Epithelial cell of prostate (primary cell): Measurements from ENCODE around the gene NLRP1.

Source experiments
- DNase-seq: peaks from one replicate; pipeline ENCODE4 v3.0.0-alpha.2; 2011; ENCODE audit warnings: low read depth, low spot score
- H3K27ac ChIP-seq: fragments of 450-650 bp; 2 replicates; pipeline ENCODE4 v1.5.1; 2017; ENCODE audit warnings: mild to moderate bottlenecking

Gene NLRP1

GRCh38 chr17:5486206-5487124 lies 97.8 kb downstream of the NLRP1 start, which contains the start of gene MIS12:
Gene MIS12 (plus strand): TSS chr17:5486566. CDS start chr17:5488863, 2,297 bp downstream.
- peak within 1 kb of the TSS; percentile 94 for H3K27ac ChIP-seq
- peak; percentile 98 for DNase-seq

GRCh38 chr17:5485270-5486205 lies 98.8 kb downstream of the NLRP1 start, which contains the start of gene DERL2:
Gene DERL2 (minus strand): TSS chr17:5486178. CDS start chr17:5486161, 17 bp downstream.
- peak within 1 kb of the TSS; percentile 94 for H3K27ac ChIP-seq
- no peak for DNase-seq

GRCh38 chr17:5481451-5481850 lies 102.9 kb downstream of the NLRP1 start:
- DNase-seq: no peak
- no peak overlapping the region for H3K27ac ChIP-seq

GRCh38 chr17:5480962-5481361 lies 103.3 kb downstream of the NLRP1 start:
- no peak overlapping the region for H3K27ac ChIP-seq
- DNase-seq: no peak

GRCh38 chr17:5478992-5479391 lies 105.3 kb downstream of the NLRP1 start:
- no peak overlapping the region for H3K27ac ChIP-seq
- no peak for DNase-seq

GRCh38 chr17:5473906-5474305 lies 110.4 kb downstream of the NLRP1 start:
- H3K27ac ChIP-seq: no peak overlapping the region
- no peak for DNase-seq

GRCh38 chr17:5472511-5472910 lies 111.8 kb downstream of the NLRP1 start:
- no peak overlapping the region for H3K27ac ChIP-seq
- DNase-seq: no peak

- H3K27ac ChIP-seq: peak overlapping the region; percentile 36
- DNase-seq: no peak
Observed at GRCh38 chr17:5468075-5468473, 116.2 kb downstream of the NLRP1 start.

GRCh38 chr17:5467416-5467815 lies 116.9 kb downstream of the NLRP1 start:
- no peak overlapping the region for H3K27ac ChIP-seq
- DNase-seq: no peak

- DNase-seq: no peak
- no peak overlapping the region for H3K27ac ChIP-seq
Observed at GRCh38 chr17:5466295-5466694, 118.0 kb downstream of the NLRP1 start.

GRCh38 chr17:5464717-5465507 lies 119.4 kb downstream of the NLRP1 start:
- DNase-seq: no peak
- H3K27ac ChIP-seq: no peak overlapping the region
